ENCODE results near the gene KPTN.

Gene KPTN

DNA sequence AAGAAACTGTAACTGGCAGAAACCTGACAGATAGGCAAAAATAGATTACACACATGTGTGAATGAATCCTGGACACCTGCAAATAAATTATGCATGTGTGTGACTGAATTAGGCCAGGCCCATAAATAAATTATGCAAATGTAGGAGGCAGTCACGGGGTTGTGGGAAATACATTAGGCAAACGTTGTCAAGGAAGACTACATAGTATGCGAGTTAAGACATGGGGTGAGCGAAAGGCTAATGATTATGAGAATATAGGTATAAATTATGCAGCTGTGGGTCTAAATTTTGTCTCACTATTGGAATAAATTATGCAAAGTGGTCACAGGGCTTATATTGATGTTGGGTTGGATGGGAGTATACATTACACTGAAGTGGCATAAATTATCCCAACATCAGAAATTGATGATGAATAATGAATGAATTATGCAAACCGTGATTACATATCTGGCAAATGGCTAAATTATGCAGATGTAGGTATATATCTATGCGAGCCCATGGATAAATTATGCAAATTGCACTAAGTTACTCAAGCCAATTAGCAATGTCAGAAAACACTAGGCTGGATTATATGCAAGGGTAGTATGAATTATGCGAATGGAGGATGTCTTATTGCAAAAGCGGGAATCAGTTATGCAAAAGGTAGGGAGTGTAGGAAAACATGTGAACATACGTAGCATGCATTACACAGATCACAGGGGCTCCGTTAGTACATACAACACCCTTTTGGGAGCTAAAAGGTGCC is 19.2 kb downstream of the KPTN start:
- no peak for DNase-seq

DNA sequence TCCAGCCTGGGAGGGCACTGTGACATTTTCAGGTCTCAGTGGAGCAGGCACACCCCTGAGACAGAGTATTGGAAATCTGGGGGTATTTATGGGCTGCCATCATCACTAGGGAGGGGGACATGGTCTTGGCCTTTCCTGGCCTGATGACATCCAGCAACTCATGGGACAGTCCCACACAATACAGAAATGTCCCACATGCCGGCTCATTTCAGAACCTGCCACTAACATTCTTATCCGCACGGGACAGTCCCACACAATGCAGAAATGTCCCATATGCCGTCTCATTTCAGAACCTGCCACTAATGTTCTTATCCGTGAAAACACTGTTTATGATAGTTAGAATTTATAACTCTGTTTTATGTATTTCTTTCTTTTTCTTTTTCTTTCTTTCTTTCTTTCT is 22.1 kb downstream of the KPTN start:
- no peak for DNase-seq

DNA sequence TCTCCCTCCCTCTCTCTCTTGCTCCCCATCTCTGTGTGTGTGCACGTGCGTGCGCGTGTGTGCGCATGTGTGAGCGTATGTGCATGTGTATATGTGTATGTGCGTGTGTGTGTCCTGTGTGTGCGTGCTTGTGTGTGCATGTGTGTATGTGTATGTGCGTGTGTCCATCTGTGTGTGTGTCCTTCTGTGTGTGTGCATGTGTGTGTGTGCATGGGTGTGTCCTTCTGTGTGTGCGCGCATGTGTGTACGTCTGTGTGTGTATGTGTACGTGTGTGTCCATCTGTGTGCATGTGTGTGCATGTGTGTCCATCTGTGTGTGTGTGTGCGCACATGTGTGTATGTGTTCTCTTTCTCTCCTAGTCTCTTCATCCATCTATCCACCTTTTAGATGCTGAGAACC is 24.5 kb downstream of the KPTN start:
- DNase-seq = no peak

DNA sequence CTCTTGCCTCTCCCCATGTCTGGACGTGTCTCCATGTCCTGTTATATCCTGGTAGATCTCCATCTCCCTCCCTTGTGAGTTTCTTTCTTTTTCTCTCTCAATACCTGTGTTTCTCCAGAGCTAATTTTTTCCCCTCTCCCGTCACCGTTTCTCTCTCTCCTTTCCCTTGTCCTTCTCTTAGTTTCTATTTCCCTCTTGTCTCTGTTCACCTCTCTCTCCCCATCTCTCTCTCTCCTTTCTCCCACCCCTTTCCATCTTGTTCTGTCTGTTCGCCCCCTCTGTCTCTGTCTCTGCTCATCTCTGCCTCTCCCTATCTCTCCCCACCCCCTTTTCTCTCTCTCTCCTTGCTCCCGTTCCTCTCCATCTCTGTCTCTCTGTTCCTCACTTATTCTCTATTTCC is 25.3 kb downstream of the KPTN start:
- DNase-seq = no peak

DNA sequence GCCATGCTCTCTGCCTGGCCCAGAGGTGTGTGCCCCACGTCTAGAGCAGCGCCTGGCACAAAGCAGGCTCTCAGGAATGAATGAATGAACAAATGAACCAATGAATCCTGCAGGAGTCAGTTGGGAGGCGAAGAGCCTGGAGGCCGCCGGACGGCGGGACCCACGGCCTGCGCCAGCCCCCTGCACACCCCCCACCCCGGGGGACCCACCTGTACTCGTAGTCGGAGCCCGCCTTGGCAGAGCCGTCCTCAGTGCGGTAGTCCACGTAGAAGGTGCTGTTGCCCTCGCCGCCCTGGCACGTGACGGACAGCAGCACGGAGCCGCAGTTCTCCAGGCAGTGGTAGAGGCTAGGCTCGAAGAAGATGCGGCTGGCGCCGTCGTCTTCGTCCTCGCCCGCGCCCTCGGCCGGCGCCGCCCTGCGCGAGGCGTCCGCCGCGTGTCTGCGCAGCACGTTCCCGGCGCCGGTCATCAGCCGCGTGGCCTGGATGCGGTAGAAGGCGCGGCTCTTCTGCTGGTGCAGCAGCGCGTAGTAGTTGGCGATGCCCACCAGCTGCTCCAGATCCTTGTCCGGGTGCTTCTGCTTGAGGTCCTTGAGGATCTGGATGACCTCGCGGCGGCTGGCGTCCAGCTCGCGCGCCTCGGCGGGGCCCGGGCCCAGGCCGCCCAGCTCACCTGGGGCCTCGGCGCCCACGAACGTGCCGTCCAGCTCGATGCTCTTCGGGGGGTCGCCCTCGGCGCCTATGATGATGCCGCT is 27.1 kb downstream of the KPTN start:
- no peak for DNase-seq

DNA sequence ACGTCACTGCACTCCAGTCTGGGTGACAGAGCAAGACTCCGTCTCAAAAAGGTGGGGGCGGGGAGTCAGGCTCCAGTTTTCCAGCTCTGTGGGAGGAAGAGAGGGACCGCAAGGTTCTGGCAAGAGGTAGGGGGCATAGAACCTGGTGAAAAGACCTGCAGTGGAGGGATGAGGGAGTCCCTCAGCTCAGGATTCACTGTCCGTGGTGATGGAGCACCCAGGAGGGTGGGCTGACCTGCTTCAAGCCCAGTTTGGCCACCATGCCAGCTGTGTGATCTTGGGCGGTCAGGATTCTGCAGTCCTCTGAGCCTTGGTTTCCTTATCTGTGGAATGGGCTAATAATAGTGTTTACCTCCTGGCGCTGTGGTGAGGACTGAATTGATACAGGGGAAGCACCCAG is 33.5 kb downstream of the KPTN start:
- no peak for DNase-seq

DNA sequence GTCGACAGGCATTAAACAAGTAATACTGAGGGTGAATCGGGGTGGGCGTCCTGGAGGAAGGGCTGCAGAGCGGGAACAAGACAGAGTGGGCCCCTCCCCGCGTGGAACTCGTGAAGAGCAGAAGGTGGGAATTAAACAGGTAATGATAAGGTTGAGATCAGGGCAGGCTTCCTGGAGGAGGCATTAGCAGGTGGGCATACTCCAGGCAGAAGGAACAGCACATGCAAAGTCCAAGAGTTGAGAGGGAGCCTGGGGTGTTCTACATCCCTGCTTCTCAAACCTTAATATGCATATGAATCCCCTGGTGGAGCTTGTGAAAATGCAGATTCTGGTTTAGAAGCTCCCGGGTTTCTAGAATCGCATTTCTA is 35.7 kb downstream of the KPTN start:
- no peak for DNase-seq

DNA sequence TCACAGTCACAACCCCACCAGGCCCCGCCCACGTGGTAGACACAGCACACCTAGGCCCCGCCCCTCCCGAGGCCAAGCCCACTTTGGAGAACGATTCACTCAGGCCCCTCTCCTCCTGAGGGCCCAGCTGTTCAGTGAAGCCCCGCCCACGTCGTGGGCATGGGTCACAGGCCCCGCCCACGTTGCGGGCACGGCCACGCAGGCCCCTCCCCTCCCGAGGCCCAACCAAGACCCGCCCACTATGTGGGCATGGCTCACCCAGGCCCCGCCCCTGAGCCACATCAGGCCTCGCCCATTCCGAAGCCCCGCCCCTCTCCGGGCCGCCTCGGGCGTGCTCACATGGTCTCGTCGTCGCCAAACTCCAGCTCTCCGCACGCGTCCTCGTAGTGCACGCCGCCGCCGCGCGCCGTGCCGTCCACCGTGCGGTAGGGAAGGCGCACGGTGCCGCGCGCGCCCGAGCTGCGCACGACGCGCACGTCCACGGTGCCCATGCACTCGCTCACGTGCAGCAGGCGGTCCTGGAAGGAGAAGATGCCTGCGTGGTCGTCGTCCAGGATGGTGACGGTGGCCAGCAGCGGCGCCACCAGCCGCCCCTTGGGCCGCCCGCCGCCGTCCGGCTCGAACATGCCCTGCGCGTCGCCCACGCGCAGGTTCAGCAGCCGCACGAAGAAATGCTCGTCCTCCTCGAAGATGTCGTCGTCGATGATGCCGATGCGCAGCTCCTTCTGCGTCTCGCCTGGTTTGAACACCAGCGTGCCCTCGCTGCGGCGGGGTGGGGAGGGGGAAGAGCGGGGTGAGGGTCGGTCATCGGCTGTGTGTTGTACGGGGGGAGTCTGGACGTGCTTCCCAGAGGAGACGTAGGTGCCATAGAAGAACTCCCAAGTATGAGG is 36.3 kb downstream of the KPTN start:
- DNase-seq = no peak

DNA sequence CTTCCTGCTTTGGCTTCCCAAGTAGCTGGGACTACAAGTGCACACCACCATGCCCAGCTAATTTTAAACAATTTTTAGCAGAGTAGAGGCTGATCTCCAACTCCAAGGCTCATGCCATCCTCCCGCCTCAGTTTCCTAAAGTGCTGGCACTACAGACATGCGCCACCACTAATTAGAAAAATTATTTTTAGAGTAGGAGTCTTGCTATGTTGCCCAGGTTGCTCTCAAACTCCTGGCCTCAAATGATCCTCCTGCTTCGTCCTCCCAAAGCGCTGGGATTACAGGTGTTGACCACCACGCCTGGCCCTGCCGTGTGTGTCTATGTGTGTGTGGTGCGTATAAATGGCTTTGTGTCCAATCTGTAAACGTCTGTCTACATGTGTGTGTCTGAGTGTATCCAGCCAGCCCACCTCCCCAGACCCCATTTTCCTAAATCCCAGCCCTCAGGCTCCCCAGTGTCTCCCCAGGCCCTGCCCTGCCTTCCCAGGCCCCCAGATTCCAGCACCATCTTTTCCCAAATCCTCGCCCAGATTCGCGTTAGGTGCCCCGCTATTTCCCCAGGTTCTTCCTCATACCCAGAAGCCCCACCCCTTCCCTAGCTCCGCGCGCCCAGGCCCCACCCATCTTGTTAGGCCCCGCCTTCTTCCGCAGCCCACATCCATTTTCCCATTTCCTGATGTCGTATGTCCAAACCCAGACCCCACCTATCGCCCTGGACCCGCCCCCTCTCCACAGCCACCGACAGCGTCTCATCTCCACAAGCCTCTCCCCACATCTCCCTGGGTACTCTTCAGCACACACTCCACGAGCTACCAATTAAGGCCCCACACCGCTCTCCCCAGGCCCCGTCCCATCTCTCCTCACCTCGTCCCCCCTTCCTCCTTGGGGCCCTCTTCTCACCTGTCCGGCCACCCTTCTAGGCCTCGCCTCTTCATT is 37.2 kb downstream of the KPTN start:
- DNase-seq = peak; percentile 30

DNA sequence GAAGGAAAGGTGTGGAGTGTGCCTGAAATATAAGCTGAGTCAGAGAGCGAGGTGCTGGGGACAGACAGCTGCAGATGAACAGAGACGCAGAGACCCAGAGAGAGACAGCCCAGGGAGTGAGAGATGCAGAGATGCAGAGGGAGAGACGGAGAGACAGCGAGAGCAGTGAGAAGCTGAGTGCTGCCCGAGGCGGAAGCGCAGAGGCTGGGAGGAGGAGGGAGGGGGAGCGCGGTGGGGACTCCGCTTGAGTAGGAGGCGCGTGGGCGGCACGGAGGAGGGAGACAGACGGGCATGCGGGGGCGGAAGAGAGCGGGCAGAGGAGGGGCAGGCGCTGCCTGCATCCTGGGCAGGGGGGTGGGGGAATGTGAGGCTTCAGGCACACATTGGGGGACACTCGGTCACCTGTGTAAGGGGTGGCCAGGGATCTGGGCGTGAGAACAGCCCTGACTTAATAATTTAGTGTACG is 38.0 kb downstream of the KPTN start:
- peak; percentile 38 for DNase-seq

DNA sequence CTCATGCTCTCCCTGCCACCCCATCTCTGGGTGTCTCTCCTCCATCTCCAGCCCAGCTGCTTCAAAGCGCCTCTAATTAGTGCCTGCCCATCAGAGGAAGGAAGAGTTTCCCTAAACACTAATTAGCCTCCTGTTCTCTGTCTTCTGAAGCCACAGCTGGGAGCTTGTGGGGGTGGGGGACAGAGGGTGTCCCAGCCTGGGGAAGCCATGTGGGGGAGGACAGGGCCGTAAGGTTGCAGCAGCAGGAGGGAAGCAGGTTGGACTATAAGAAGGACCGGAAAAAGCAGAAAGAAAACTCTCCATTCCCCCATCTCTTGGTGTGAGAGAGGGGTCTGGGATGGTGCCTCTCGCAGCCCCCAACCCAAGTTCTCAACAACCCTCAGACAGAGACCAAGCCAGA is 38.5 kb downstream of the KPTN start:
- DNase-seq = no peak

DNA sequence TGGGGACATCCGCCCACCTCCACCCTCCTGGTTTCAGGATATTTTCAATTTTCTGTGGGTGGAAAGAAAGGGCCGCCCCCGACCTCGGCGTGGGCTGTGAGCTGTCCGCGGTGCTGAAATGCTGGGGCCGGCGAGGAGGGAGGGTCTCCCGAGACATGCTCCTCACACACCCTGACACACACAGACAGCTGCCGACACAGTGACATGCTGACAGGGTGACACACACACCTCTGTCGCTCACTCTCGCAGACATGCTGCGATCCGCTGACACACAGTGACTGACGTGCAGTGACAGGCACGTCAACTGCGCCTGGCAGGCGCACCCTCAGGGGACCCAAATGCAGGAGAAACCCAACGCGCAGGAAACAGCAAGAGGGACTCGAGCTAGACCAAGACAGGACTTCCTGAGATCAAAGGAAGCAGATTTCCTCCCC is 39.6 kb downstream of the KPTN start:
- DNase-seq = no peak

DNA sequence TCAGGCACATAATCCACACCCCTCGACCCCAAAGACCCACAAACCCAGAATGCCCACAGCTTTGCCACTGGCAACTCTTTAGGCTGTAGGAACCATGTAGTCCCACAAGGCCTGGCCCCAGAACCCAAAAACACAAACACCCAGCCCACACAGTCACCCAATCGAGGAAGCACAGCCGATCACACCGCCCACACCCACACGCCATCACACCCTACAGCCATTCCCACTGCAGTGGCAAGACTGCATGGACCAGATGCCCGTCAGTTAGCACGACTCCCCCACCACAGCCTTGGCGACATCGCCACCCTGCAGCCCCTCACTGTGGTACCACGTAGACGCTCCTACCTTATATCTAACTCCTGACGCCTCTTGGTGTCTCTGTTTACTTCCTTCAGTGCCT is 40.7 kb downstream of the KPTN start:
- DNase-seq = no peak

DNA sequence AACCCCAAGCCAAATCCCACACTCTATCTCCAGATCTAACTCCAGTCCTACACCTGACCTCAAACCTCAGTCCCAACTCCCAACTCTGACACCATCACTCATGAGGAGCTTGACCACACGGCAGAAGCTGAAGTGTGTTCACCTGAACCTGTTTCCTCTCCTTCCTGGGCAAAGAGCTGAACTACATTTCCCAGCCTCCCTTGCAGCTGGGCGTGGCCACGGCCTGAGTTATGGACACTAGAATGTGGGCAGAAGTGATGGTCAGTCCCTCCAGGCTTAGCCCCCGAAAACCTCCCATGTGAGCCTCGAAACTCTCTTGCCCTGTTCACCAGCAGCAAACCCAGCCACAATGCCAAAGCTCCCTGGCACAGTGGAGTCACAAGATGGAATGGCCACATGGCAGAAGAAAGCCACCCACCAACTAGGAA is 45.2 kb downstream of the KPTN start:
- no peak for DNase-seq

DNA sequence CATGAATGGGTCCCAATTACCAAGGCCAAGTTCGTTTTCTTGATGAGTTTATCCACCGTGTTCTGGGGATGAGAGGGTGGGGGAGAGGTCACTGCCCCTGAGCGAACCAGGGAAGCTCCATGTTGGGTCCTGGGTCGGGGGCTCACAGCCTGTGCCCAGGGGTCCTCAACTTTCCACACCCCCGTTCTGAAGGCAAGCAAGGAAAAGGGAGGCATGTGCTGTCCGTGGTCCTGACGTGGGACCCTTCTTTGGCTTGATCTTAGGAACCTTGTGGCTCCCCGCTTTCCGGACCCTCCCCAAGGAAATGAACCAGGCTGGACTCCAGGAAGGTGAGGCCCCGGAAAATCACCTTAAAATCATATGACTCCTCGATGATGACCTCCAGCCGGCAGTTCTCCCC is 46.5 kb downstream of the KPTN start:
- no peak for DNase-seq

DNA sequence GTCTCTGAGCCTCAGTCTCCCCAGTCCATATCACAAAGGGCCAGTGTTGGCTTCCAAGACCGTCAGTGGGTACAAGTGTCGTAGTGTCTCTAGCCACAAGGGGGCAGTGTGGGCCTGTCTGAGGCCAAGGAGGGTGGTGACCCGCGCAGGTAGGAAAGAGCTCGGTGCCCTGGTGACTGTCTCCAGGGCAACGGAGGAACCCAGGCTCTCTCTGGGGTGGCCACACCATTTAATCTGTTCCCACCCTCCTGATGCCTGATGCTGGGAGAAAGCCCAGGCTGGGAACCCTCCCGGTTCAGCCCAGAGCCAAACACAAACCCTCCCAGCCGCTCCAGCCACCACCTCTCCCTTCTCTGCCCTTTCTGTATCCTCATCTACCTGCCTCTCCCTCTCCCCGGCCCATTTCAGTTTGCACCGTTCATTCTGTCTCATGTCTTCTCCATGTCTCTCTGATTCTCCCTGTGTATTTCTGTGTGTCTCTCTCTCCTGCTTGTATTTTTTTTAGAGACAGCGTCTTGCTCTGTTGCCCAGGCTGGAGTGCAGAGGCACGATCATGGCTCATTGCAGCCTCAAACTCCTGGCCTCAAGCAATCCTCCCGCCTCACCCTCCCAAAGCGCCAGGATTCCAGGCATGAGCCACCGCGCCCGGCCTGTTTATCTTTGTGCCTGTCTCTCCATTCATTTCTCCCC is 47.2 kb downstream of the KPTN start:
- DNase-seq = peak; percentile 93

DNA sequence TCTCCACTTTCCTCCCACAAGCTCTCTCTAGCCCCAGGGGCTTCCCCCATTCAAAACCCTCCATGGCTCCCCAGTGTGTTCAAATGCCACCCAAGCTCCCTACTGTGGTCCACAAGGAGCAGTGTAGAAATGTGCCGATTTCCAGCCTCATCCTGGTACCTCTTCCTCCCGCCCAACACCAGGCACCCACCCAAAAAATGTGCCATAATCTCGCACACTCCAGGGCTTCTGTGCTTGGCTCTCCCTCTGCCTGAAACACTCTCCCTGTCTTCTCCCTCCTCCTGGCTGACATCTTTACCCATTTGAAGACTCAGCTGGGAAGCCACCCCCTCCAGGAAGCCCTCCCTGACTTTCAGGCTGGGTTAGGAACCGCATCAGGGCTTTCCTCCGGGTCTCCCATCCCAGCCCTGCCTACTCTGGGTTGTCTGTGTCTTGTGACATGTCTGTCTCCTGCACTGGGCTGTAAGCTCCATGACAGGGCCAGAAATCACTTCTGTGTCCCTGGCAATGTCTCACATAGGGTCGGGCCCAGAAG is 48.1 kb downstream of the KPTN start:
- no peak for DNase-seq

DNA sequence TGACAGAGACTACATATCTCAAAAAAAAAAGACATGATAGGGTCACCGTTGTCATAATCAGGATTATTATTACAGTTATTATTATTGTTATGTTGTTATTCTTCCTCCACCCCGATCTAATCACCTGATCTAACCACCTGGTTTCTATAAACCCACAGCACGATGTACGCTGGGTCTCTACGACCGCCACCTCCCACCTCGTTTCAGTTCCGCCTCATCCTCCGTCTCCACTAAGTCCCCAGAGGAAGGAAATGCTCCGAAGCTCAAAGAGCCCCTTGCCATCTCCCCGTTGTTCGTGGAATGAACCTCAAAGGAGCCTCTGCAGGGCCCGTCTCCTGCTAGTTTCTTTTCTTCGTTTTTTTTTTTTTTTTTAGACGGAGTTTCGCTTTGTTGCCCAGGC is 48.8 kb downstream of the KPTN start:
- no peak for DNase-seq

DNA sequence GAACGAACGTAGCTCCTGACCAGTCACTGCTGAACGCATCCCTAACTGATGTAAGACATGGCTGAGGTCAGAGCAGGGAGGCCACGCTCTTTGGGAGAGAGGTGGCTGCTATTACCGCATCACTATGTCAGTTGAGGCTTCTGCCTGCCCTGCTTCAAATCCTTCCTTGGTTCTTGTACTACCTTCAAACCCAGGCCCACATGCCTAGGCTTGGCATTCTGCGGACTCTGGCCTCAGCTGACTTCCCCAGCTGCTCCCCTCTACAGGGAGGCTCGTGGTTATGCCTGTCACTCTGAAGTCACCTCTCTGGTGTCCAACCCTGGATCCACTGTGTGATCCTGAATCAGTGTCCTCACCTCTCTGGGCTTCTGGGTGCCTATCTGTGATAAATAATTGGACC is 49.9 kb downstream of the KPTN start:
- no peak for DNase-seq

DNA sequence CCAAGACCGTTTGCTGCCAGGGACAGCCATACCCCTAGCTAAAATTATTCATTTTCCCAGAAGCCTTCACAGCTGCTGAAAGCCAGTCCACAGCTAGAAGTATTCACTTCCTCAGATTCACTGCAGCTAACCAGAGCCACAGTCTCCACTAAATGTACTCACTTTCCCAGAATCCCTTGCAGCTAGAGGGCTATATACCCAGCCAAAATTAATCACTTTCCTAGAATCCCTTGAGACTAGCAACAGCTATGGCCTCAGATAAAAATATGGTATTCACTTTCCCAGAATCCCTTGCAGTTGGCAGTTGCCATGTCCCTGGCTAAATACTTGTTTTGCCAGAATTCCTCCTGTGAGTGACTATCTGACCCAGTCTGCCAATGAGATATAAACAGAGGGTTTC is 50.9 kb downstream of the KPTN start:
- DNase-seq = no peak

DNA sequence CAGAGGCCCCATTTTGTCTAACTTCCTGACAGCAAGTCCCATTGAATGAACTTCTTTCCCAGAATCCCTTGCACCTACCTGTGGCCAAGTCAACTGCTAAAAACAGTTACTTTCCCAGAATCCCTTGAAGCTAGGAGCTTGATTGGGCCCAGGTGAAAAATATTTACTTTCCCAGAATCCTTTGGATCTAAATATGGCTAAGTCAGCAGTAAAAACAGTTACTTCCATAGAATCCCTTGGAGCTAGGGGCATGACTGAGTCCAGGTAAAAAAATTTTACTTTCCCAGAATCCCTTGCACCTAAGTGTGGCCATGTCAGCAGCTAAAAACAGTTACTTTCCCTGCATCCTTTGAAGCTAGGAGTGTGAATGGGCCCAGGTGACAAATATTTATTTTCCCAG is 51.5 kb downstream of the KPTN start:
- DNase-seq = no peak

DNA sequence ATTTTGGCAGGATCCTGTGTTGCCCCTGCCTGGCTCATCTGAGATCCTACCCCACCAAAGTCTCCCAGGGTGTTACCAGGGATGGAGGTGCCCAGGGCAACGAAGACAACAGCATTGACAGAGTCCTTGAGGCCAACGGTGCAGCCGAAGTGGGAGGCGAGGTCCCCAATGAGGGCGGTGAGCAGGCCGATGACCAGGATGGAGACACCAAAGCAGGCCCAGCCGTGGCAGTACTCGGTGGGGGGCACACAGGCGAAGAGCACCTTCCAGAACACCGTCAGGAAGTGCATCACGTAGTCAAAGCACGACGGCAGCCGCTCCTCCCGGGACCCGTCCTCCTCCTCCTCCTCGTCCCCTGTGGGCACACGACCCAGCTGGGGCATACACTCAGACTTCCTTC is 51.9 kb downstream of the KPTN start:
- no peak for DNase-seq
